ENCODE measurements around the gene RERE.

Gene RERE

DNA sequence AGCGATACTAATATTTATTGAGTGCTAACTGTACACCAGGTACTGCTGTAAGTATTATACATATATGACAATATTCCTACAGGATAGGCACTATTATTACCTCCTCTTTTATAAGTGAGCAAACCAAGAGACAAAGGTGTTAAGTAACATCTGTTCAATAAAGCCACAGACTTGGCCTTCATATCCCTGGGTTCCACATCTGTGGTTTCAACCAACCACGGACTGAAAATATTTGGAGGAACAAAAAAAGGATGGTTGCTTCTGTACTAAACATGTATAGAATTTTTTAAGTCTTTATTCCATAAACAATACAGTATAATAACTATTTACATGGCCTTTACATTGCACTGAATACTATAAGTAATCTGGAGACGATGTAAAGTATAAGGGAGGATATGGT is 95.1 kb downstream of the RERE start:
- H3K9me3 ChIP-seq (ENCODE audit: control insufficient read depth, insufficient read depth, low read length) = no peaks in the 10 kb centered on the region
- H3K27me3 ChIP-seq (ENCODE audit: control insufficient read depth, insufficient read depth, low read length) = no peaks in the 10 kb centered on the region
- no peak overlapping the region for H3K9ac ChIP-seq (ENCODE audit: low read depth, low read length)
- H3K4me1 ChIP-seq (ENCODE audit: control insufficient read depth, insufficient read depth, low read length) = peaks cover 5% of the 10 kb centered on the region
- no peaks in the 10 kb centered on the region for H3K36me3 ChIP-seq (ENCODE audit: control insufficient read depth, insufficient read depth, low read length)
- no peak overlapping the region for H3K4me3 ChIP-seq (ENCODE audit: low read depth, low read length)

DNA sequence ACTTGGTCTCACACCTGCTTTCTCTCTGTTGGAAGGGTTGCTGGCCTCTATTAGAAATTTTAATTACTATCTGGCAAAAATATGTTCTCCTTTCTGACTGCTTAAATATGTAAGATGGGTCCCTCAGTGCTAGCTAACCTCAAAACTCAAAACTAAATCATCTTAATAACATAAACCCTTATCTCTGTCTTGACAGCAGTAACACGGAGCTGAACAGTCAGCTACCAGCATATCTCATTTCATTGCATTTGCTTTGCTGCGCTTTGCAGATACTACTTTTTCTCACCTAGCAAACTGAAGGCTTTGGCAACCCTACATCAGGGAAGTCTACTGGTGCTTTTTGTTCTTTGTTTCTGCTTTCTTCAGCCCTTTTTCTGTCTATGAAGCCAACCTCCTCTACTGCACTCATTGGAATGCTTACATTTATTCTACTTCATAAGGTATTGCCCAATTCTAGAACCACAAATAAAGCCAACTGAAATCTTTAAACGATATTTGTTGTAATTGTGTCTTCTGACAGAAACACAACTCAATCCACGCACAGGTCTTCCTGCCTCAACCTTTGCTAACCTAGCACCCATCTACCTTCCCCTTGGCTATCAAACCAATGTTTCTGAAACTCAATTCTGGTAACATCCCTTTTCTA is 95.6 kb downstream of the RERE start:
- Histone ChIP-seq H3K9ac (ENCODE audit: low read depth, low read length) (no peak overlapping the region), H3K4me3 (ENCODE audit: low read depth, low read length) (no peak overlapping the region), H3K9me3 (ENCODE audit: control insufficient read depth, insufficient read depth, low read length) (no peaks in the 10 kb centered on the region), H3K4me1 (ENCODE audit: control insufficient read depth, insufficient read depth, low read length) (peaks cover 5% of the 10 kb centered on the region), H3K36me3 (ENCODE audit: control insufficient read depth, insufficient read depth, low read length) (no peaks in the 10 kb centered on the region), H3K27me3 (ENCODE audit: control insufficient read depth, insufficient read depth, low read length) (no peaks in the 10 kb centered on the region)

DNA sequence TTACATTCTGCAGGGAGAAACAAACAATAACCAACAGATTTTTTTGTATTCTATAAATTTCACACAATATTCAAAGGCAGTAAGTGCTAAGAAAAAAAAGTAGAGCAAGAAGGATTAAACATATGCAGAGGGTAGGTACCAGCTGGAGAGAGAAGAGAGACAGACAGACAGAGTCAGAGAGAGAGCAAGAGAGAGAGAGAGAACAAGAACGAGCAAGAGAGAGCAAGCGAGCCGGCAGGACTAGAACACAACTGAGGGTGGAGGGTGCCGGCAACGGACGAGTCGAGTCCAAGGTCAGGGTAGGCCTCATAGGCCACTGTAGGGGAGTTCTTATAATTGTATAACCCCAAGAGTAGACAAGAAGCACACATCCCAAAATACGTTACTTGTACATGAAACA is 97.1 kb downstream of the RERE start:
- Histone ChIP-seq H3K9ac (ENCODE audit: low read depth, low read length) (no peak overlapping the region), H3K4me1 (ENCODE audit: control insufficient read depth, insufficient read depth, low read length) (peaks cover 5% of the 10 kb centered on the region), H3K36me3 (ENCODE audit: control insufficient read depth, insufficient read depth, low read length) (no peaks in the 10 kb centered on the region), H3K4me3 (ENCODE audit: low read depth, low read length) (no peak overlapping the region), H3K9me3 (ENCODE audit: control insufficient read depth, insufficient read depth, low read length) (no peaks in the 10 kb centered on the region), H3K27me3 (ENCODE audit: control insufficient read depth, insufficient read depth, low read length) (no peaks in the 10 kb centered on the region)

DNA sequence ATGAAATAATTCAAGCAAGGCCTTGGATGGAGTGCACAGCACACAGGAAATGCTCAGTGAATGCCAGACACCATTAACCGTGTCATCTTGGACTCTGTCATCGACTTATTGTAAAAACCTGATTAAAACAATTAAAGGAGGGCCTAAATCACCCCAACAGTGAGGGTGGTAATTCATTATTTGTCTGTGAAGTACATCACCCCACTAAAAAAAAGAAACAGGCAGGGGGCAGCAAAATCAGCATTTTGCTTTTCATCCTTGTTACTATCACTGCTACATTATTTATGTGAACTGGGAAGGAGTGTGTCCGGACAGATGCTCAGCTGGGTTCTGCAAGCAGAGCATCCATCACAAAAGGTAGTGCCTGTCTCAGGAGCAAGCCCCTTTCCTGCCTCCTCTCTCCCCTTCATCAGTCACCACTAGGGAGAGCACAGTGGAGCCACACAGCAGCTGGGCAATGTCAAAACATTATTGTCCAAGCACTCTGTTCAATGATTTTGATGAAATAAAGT is 98.5 kb downstream of the RERE start:
- H3K4me1 ChIP-seq (ENCODE audit: control insufficient read depth, insufficient read depth, low read length) = peaks cover 5% of the 10 kb centered on the region
- no peaks in the 10 kb centered on the region for H3K36me3 ChIP-seq (ENCODE audit: control insufficient read depth, insufficient read depth, low read length)
- no peak overlapping the region for H3K9ac ChIP-seq (ENCODE audit: low read depth, low read length)
- H3K27me3 ChIP-seq (ENCODE audit: control insufficient read depth, insufficient read depth, low read length) = no peaks in the 10 kb centered on the region
- H3K9me3 ChIP-seq (ENCODE audit: control insufficient read depth, insufficient read depth, low read length) = no peaks in the 10 kb centered on the region
- H3K4me3 ChIP-seq (ENCODE audit: low read depth, low read length) = no peak overlapping the region

DNA sequence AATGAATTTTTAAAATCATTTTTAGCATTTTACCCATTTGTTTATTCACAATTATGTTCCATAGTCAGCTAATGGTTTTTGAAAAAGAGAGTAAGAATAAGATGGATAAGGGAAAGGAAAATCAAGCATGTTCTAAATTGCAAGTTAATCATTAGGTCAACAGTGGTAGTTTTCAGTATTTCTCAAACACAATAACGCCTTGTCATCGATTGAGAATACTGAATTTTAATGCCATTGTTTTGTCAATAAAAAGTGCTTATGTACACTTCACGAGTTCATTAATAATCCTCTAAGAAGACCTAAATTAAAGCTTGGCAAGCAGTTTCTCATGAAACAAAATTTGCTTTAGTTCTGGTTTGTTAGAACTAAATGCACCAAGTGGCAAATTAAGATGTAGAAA is 100.3 kb downstream of the RERE start:
- Histone ChIP-seq H3K36me3 (ENCODE audit: control insufficient read depth, insufficient read depth, low read length) (no peaks in the 10 kb centered on the region), H3K4me1 (ENCODE audit: control insufficient read depth, insufficient read depth, low read length) (peaks cover 14% of the 10 kb centered on the region), H3K9ac (ENCODE audit: low read depth, low read length) (no peak overlapping the region), H3K4me3 (ENCODE audit: low read depth, low read length) (no peak overlapping the region), H3K27me3 (ENCODE audit: control insufficient read depth, insufficient read depth, low read length) (no peaks in the 10 kb centered on the region), H3K9me3 (ENCODE audit: control insufficient read depth, insufficient read depth, low read length) (no peaks in the 10 kb centered on the region)

DNA sequence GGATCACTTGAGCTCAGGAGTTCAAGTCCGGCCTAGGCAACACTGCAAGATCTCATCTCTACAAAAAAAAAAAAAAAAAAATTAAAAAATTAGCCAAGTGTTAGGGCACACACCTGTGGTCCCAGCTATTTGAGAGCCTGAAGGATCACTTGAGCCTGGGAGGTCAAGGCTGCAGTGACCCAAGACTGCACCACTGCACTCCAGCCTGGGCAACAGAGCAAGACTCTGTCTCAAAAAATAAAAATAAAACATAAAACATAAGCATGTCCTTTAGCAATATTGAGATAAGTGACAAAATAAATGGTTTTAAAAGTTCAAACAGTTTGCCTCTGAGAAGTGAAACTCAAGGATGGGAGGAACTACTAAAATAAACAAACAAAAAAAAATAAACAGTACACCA is 101.2 kb downstream of the RERE start:
- Histone ChIP-seq H3K27me3 (ENCODE audit: control insufficient read depth, insufficient read depth, low read length) (no peaks in the 10 kb centered on the region), H3K4me1 (ENCODE audit: control insufficient read depth, insufficient read depth, low read length) (peaks cover 19% of the 10 kb centered on the region), H3K9ac (ENCODE audit: low read depth, low read length) (no peak overlapping the region), H3K4me3 (ENCODE audit: low read depth, low read length) (no peak overlapping the region), H3K9me3 (ENCODE audit: control insufficient read depth, insufficient read depth, low read length) (no peaks in the 10 kb centered on the region), H3K36me3 (ENCODE audit: control insufficient read depth, insufficient read depth, low read length) (no peaks in the 10 kb centered on the region)

DNA sequence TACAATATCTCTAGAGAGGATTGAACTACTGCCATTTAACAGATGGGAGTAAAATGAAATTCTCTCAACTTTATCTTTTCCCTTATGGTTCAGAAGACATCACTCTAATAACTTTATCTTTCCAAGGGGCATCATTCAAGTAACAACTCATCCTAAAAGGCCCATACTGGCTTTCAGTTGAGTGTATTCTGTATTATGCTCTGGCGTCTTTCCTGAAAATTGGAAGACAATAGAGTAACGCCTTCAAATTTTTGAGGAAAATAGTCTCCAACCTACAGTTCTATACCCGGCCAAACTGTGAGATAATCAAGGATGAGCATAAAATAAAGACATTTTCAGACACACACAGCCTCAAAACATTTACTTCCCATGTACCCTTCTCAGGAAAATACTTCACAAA is 103.3 kb downstream of the RERE start:
- H3K4me1 ChIP-seq (ENCODE audit: control insufficient read depth, insufficient read depth, low read length) = peaks cover 16% of the 10 kb centered on the region
- no peak overlapping the region for H3K4me3 ChIP-seq (ENCODE audit: low read depth, low read length)
- no peaks in the 10 kb centered on the region for H3K9me3 ChIP-seq (ENCODE audit: control insufficient read depth, insufficient read depth, low read length)
- no peaks in the 10 kb centered on the region for H3K27me3 ChIP-seq (ENCODE audit: control insufficient read depth, insufficient read depth, low read length)
- no peak overlapping the region for H3K9ac ChIP-seq (ENCODE audit: low read depth, low read length)
- H3K36me3 ChIP-seq (ENCODE audit: control insufficient read depth, insufficient read depth, low read length) = no peaks in the 10 kb centered on the region

DNA sequence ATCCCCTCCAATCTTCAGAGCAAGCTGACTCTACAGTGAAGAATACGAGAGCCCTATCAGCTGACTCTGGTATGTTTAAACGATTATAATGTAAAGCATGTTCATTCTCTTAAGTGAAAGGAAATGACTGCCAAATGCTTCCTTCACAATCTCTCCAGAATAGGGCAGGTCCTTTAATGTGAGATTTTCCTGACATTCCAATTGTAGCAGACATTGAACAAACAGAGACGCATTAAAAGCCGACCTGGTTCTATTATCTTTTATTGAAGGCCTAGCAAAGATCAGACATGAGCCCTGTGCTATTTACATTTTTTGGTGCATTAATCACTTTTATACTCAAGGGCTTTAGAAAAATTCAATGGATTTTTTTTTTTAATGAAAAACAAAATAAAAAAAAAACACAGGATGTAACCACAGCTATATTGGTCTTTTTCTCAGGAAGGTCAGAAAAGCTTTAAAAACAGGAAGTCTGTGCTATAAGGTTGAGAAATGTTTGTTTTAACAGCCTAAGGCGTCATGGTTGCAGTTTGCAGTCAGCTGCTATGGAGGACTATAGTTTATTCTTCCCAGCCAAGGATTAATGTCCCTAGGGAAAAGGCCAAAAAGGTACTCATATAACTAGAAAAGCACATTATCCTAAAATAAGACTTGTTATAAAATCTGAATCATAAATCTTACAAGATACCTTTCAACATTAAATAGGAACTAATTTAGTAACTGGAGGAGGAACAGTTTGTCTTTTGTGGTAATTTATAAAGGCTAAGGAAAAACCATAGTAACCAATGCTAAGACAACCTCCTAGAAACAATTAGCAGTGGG is 104.8 kb downstream of the RERE start:
- Histone ChIP-seq H3K4me1 (ENCODE audit: control insufficient read depth, insufficient read depth, low read length) (peaks cover 13% of the 10 kb centered on the region), H3K27me3 (ENCODE audit: control insufficient read depth, insufficient read depth, low read length) (no peaks in the 10 kb centered on the region), H3K4me3 (ENCODE audit: low read depth, low read length) (no peak overlapping the region), H3K9me3 (ENCODE audit: control insufficient read depth, insufficient read depth, low read length) (no peaks in the 10 kb centered on the region), H3K36me3 (ENCODE audit: control insufficient read depth, insufficient read depth, low read length) (no peaks in the 10 kb centered on the region), H3K9ac (ENCODE audit: low read depth, low read length) (no peak overlapping the region)

DNA sequence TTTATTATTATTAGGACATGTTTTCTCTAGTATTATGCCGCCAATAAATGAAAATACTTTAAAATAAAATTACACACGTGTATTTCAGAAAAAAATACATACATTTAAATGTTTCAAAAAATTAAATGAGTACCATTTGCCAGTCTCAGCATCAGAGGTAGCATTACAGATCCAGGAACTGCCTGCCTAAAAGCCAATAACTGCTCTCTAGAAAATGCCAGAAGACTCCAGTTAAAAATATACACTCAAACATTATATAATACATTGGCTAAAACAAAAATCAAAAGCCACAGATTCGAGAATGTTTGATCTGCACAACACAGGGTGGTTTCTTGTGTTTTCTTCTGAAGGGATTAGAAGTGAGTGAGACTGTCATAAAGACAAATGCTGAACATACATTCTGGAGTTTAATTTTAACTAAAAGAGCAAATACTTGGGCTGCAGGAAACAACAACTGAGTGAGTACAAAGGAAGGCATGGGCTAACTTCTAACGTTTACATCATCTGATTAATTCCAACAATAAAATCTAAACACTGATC is 105.5 kb downstream of the RERE start:
- Histone ChIP-seq H3K4me3 (ENCODE audit: low read depth, low read length) (no peak overlapping the region), H3K27me3 (ENCODE audit: control insufficient read depth, insufficient read depth, low read length) (no peaks in the 10 kb centered on the region), H3K36me3 (ENCODE audit: control insufficient read depth, insufficient read depth, low read length) (no peaks in the 10 kb centered on the region), H3K9me3 (ENCODE audit: control insufficient read depth, insufficient read depth, low read length) (no peaks in the 10 kb centered on the region), H3K9ac (ENCODE audit: low read depth, low read length) (no peak overlapping the region), H3K4me1 (ENCODE audit: control insufficient read depth, insufficient read depth, low read length) (peaks cover 13% of the 10 kb centered on the region)

DNA sequence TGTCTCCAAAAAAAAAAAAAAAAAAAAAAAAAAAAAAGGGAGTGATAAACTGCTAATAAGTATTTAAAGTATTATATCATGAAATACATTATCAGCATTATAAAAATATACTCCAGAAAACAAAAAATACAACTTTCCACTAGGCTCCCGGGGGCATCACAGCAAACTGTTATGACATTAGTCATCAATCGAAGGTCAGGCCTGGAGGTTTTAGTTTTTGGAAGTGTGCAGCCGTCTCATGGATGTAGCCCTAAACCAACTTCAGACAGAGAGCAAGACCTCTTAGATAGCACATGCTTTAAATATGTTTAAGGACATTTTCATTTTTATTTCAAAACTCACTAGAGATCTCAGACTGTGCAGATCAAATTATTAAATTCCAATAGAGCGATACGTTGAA is 106.3 kb downstream of the RERE start:
- Histone ChIP-seq H3K27me3 (ENCODE audit: control insufficient read depth, insufficient read depth, low read length) (no peaks in the 10 kb centered on the region), H3K4me1 (ENCODE audit: control insufficient read depth, insufficient read depth, low read length) (peaks cover 13% of the 10 kb centered on the region), H3K9ac (ENCODE audit: low read depth, low read length) (no peak overlapping the region), H3K9me3 (ENCODE audit: control insufficient read depth, insufficient read depth, low read length) (no peaks in the 10 kb centered on the region), H3K36me3 (ENCODE audit: control insufficient read depth, insufficient read depth, low read length) (no peaks in the 10 kb centered on the region), H3K4me3 (ENCODE audit: low read depth, low read length) (no peak overlapping the region)

DNA sequence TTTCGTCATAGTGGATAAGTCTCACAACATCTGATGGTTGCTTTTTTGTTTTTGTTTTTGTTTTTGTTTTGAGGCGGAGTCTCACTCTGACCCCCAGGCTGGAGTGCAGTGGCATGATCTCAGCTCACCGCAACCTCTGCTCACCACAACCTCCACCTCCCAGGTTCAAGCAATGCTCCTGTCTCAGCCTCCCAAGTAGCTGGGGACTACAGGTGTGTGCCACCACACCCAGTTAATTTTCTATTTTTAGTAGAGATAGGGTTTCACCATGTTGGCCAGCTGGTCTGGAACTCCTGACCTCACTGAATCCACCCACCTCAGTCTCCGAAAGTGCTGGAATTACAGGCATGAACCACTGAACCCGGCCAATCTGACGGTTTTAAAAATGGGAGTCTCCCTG is 109.2 kb downstream of the RERE start:
- Histone ChIP-seq H3K27me3 (ENCODE audit: control insufficient read depth, insufficient read depth, low read length) (no peaks in the 10 kb centered on the region), H3K36me3 (ENCODE audit: control insufficient read depth, insufficient read depth, low read length) (no peaks in the 10 kb centered on the region), H3K9me3 (ENCODE audit: control insufficient read depth, insufficient read depth, low read length) (no peaks in the 10 kb centered on the region), H3K4me3 (ENCODE audit: low read depth, low read length) (no peak overlapping the region), H3K9ac (ENCODE audit: low read depth, low read length) (no peak overlapping the region), H3K4me1 (ENCODE audit: control insufficient read depth, insufficient read depth, low read length) (peaks cover 29% of the 10 kb centered on the region)

DNA sequence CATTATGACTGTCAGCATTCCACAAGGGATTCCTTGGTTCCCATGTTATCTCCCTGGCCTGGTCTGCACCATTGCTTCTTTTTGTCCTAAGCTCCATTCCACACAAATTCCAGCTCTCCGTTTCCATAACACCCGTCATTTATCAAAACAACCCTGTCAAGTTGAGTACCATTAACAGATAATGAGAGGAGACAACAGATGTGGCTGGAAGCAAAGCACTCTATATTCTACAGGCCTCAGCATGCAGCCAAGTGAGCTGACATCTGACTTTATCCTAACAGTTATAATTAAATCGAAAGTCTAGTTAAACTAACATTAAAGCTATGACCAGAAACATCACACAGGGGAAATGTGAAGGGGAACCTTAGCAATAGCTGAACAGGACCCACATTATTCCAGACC is 110.4 kb downstream of the RERE start:
- Histone ChIP-seq H3K9me3 (ENCODE audit: control insufficient read depth, insufficient read depth, low read length) (no peaks in the 10 kb centered on the region), H3K4me1 (ENCODE audit: control insufficient read depth, insufficient read depth, low read length) (peaks cover 18% of the 10 kb centered on the region), H3K27me3 (ENCODE audit: control insufficient read depth, insufficient read depth, low read length) (no peaks in the 10 kb centered on the region), H3K36me3 (ENCODE audit: control insufficient read depth, insufficient read depth, low read length) (no peaks in the 10 kb centered on the region), H3K9ac (ENCODE audit: low read depth, low read length) (no peak overlapping the region), H3K4me3 (ENCODE audit: low read depth, low read length) (no peak overlapping the region)
